Osteoblast (primary cell): ENCODE results near the gene ZFPM1. TPM values are rescaled to one million over a fixed set of nuclear protein-coding genes. Genes with fewer than 3 reads are reported as not detected.
A peak's percentile ranks its signal among the peaks of the same experiment; 100 is the strongest.

ENCODE experiments used
- DNase-seq: peaks from one replicate; pipeline ENCODE4 v3.0.0; 2011; ENCODE audit warnings: low spot score, mixed read lengths; ENCODE audit not compliant: insufficient read length; ENCODE audit errors: missing footprints
- H2AFZ ChIP-seq: 2 replicates; pipeline ENCODE4 v1.6.0; 2011; ENCODE audit warnings: mild to moderate bottlenecking, low read length
- H3K27ac ChIP-seq: 2 replicates; pipeline ENCODE4 v1.5.1; 2011; ENCODE audit warnings: mild to moderate bottlenecking, low read depth, low read length, moderate library complexity
- H3K27me3 ChIP-seq: 2 replicates; pipeline ENCODE4 v1.6.0; 2012; ENCODE audit warnings: mild to moderate bottlenecking, control low read depth, inconsistent platforms, low read length, moderate library complexity; ENCODE audit not compliant: insufficient read depth
- H3K36me3 ChIP-seq: 2 replicates; pipeline ENCODE4 v1.5.1; 2011; ENCODE audit warnings: mild to moderate bottlenecking, low read length, control low read depth, moderate library complexity; ENCODE audit not compliant: insufficient read depth
- H3K4me1 ChIP-seq: 2 replicates; pipeline ENCODE4 v1.5.1; 2011; ENCODE audit warnings: mild to moderate bottlenecking, low read length, control low read depth, moderate library complexity; ENCODE audit not compliant: insufficient read depth
- H3K4me2 ChIP-seq: 2 replicates; pipeline ENCODE4 v1.6.0; 2011; ENCODE audit warnings: mild to moderate bottlenecking, low read length; ENCODE audit not compliant: insufficient read depth
- H3K4me3 ChIP-seq: fragments of 200-600 bp; sonication (generic); 3 replicates; pipeline ENCODE4 v1.5.1; 2012; ENCODE audit warnings: mild to moderate bottlenecking, low read length, inconsistent platforms; ENCODE audit not compliant: insufficient read depth
- H3K79me2 ChIP-seq: 2 replicates; pipeline ENCODE4 v1.6.0; 2012; ENCODE audit warnings: mild to moderate bottlenecking, low read length, control low read depth, inconsistent platforms; ENCODE audit not compliant: insufficient read depth
- H3K9me3 ChIP-seq: 2 replicates; pipeline ENCODE4 v1.5.1; 2011; ENCODE audit warnings: low read depth, low read length, control low read depth
- H4K20me1 ChIP-seq: 2 replicates; pipeline ENCODE4 v1.6.0; 2012; ENCODE audit warnings: mild to moderate bottlenecking, low read length, control low read depth; ENCODE audit not compliant: insufficient read depth
- CTCF ChIP-seq: IDR thresholded peaks from 2 replicates; pipeline ENCODE4 v1.5.1; 2011; ENCODE audit warnings: mild to moderate bottlenecking, low read depth, low read length, moderate library complexity; ENCODE audit errors: extremely low read depth
- total RNA-seq: library from RNA; depleted of rRNA; stranded (reverse); fragments of >200 nt; gene quantifications from 2 replicates; pipeline ENCODE4 v1.2.3, GENCODE V29; 2012

ZFPM1 gene
- total RNA-seq, 1 donor = 2.2 TPM

DNA sequence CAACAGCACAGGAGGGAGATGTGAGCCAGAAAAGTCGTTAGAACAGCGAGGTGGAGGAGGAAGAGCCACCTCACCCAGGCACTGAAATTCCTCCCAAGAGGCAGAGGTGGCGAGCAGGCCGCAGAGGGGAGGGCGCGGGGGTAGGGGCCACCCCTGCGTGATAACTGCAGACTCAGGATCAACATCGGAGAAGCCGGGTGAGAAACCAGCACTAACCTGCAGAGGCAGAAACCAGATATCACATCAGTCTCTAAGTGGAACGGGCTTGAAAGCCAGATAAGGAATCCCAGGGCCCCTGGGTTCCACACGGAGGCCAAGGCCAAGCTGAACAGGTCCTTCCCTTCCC, 77.8 kb downstream of the ZFPM1 start:
- DNase-seq = no peak
- no peak for TF ChIP-seq CTCF
- Histone ChIP-seq H3K4me1 (peaks cover 4% of the 10 kb centered on the region), H3K27me3 (peaks cover 6% of the 10 kb centered on the region), H4K20me1 (peaks cover 24% of the 10 kb centered on the region), H2AFZ (no peak overlapping the region), H3K36me3 (no peaks in the 10 kb centered on the region), H3K4me2 (no peak overlapping the region), H3K79me2 (peaks cover 2% of the 10 kb centered on the region), H3K9me3 (no peaks in the 10 kb centered on the region), H3K27ac (no peak overlapping the region), H3K4me3 (no peak overlapping the region)

- Histone ChIP-seq H3K27ac (no peak overlapping the region), H3K4me2 (no peak overlapping the region), H3K36me3 (no peaks in the 10 kb centered on the region), H3K27me3 (peaks cover 1% of the 10 kb centered on the region), H3K9me3 (no peaks in the 10 kb centered on the region), H3K79me2 (peaks cover 2% of the 10 kb centered on the region), H4K20me1 (peaks cover 20% of the 10 kb centered on the region), H2AFZ (no peak overlapping the region), H3K4me3 (no peak overlapping the region), H3K4me1 (peaks cover 4% of the 10 kb centered on the region)
- TF ChIP-seq CTCF = no peak
- DNase-seq = no peak
Observed at GRCh38 chr16:88531346-88531745, 78.3 kb downstream of the ZFPM1 start.

DNA sequence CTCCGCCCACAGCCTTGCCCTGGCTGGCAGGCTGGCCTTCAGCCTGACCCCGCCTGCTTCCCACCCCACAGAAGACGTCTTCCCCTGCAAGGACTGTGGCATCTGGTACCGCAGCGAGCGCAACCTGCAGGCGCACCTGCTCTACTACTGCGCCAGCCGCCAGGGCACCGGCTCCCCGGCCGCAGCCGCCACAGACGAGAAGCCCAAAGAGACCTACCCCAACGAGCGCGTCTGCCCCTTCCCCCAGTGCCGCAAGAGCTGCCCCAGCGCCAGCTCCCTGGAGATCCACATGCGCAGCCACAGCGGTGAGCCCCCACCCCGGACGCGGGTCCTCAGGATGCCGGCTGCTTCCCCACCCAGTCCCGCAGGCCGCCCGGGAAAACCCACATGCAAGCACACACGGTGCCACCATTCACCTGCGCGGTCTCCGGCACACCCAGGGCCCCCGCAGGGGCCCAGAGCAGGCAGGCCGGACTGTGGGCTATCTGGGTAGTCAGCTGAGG, 78.9 kb downstream of the ZFPM1 start:
- no peak for TF ChIP-seq CTCF
- Histone ChIP-seq H3K4me1 (peaks cover 4% of the 10 kb centered on the region), H4K20me1 (peaks cover 17% of the 10 kb centered on the region), H3K79me2 (peaks cover 2% of the 10 kb centered on the region), H3K4me2 (no peak overlapping the region), H2AFZ (no peak overlapping the region), H3K27me3 (no peaks in the 10 kb centered on the region), H3K4me3 (no peak overlapping the region), H3K27ac (no peak overlapping the region), H3K36me3 (no peaks in the 10 kb centered on the region), H3K9me3 (no peaks in the 10 kb centered on the region)
- no peak for DNase-seq

DNA sequence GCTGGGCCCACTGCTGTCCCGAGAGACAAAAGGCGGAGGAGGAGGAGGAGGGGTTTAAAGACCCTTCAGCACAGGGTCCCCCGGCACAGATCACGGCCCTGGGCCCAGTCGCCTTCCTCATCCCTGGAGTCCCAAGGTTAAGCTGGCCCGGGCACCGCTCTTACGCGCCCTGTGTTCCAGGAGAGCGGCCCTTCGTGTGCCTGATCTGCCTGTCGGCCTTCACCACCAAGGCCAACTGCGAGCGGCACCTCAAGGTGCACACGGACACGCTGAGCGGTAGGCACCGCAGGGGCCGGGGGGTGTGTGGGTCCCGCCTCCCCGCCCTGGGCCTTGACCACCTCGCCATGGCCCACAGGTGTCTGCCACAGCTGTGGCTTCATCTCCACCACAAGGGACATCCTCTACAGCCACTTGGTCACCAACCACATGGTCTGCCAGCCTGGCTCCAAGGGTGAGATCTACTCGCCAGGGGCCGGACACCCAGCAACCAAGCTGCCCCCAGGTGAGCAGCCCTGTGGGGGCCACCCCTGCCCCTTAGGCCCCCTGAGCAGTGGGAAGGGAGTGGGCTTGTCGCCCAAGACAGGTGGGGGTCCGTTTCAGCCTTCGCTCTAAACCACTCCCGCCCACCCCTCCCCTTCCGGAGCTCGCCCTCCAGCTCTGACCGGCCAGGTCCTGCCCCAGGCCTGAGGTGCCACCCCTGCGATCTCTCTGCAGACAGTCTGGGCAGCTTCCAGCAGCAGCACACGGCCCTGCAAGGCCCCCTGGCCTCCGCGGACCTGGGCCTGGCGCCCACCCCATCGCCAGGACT, 79.6 kb downstream of the ZFPM1 start:
- peak overlapping the region; percentile 72 for H3K4me2 ChIP-seq
- no peak for TF ChIP-seq CTCF
- H3K36me3 ChIP-seq = no peaks in the 10 kb centered on the region
- peaks cover 13% of the 10 kb centered on the region for H4K20me1 ChIP-seq
- H3K9me3 ChIP-seq = no peaks in the 10 kb centered on the region
- H2AFZ ChIP-seq = no peak overlapping the region
- H3K4me3 ChIP-seq = peak overlapping the region; percentile 55
- peak; percentile 88 for DNase-seq
- H3K4me1 ChIP-seq = peaks cover 4% of the 10 kb centered on the region
- peaks cover 2% of the 10 kb centered on the region for H3K79me2 ChIP-seq
- H3K27ac ChIP-seq = no peak overlapping the region
- no peaks in the 10 kb centered on the region for H3K27me3 ChIP-seq
